Psoas muscle (tissue), 8 donors: ENCODE measurements around the gene PES1. TPM values are rescaled to one million over a fixed set of nuclear protein-coding genes. Genes with fewer than 3 reads are reported as not detected.

ENCODE experiments used
- ATAC-seq, 4 donors: fragments of 200-7000 bp; cut with Tn5 transposase; one replicate each; pipeline ENCODE4 v1.9.1; 2020; ENCODE audit warnings: moderate library complexity in 3 of 4, mild to moderate bottlenecking in 2 of 4
- DNase-seq, 2 donors: peaks; one replicate each; pipeline ENCODE4 v3.0.0-alpha.2; 2020
- H3K27ac ChIP-seq: fragments of 200-600 bp; one replicate; pipeline ENCODE4 v1.8.0; 2022
- H3K27me3 ChIP-seq, 3 donors: fragments of 200-600 bp in 1 of 3; one replicate each; pipeline versions ENCODE4 v1.6.1 to v1.8.0; 2013 to 2022; ENCODE audit warnings: low read length in 2 of 3, mild to moderate bottlenecking in 2 of 3, moderate library complexity in 1 of 3; ENCODE audit not compliant: insufficient read depth in 3 of 3
- H3K36me3 ChIP-seq, 2 donors: fragments of 200-600 bp in 1 of 2; one replicate each; pipeline versions ENCODE4 v1.6.1 to v1.8.0; 2013 to 2022; ENCODE audit warnings: low read depth in 1 of 2, mild to moderate bottlenecking in 1 of 2, moderate library complexity in 1 of 2; ENCODE audit not compliant: insufficient read depth in 1 of 2
- H3K4me1 ChIP-seq: fragments of 200-600 bp; one replicate; pipeline ENCODE4 v1.8.0; 2022
- H3K4me3 ChIP-seq: fragments of 200-600 bp; one replicate; pipeline ENCODE4 v1.8.0; 2022; ENCODE audit warnings: mild to moderate bottlenecking
- H3K9me3 ChIP-seq: fragments of 200-600 bp; one replicate; pipeline ENCODE4 v1.8.0; 2022
- CTCF ChIP-seq: fragments of 200-600 bp; IDR thresholded peaks from one replicate; pipeline ENCODE4 v1.8.0; 2022; ENCODE audit warnings: antibody characterized with exemption
- WGBS, 3 donors: extraction: QIAGEN DNeasy Blood & Tissue Kit; methylation state at CpG; one replicate each; pipeline versions ENCODE4 v1.1.6 to v1.1.7; 2013; 5-methylcytosine and 5-hydroxymethylcytosine counted together
- intact Hi-C, 2 donors: fragments of 100-400 bp; cut with DNase I; formaldehyde crosslinking; loops; one replicate each; pipeline versions ENCODE4 v1.11.0 to v1.14.2; 2022
- polyA plus RNA-seq, 3 donors: library from polyadenylated mRNA; stranded (reverse); fragments of 200-250 nt; gene quantifications; one replicate each; pipeline ENCODE4 v1.2.3, GENCODE V29; 2013
- total RNA-seq, 4 donors: library from RNA; stranded (reverse); fragmentation: NEBNext Ultra II Directional in 2 of 4; extraction: Animal tissue kit (Norgen Biotek cat#: 25700) in 2 of 4; gene quantifications; one replicate each; pipeline versions ENCODE4 v1.2.1 to v1.2.4, GENCODE V29; 2021 to 2023
- donor health status: healthy with polysubstance abuse.
- donor health status: DM: no; HTN: no; CAD: no; lungs with moderate emphysema.
- donor health status: Bipolar disorder and iron deficiency.
- donor health status: healthy.
- donor health status: DM: yes; HTN: yes; CAD: no.
- donor health status: DM: no; HTN: no; CAD: no.
- donor health status: DM: no; HTN: no; CAD: no.
- donor health status: DM: yes; HTN: yes; CAD: no.

PES1 gene
- total and polyA plus RNA-seq, 7 donors: 32.8 to 100 (median 65.9) TPM

- Histone ChIP-seq H3K27me3 (no peaks in the 10 kb centered on the region), H3K9me3 (no peaks in the 10 kb centered on the region), H3K27ac (no peak overlapping the region), H3K4me1 (no peaks in the 10 kb centered on the region), H3K36me3 (peaks cover 17 to 100% of the 10 kb centered on the region in 2 donors), H3K4me3 (no peak overlapping the region)
- no peak for DNase-seq
- WGBS, 3 donors: 58 to 69% (median 65%) methylated on average over 13 of the region's 13 CpGs
- intact Hi-C loops: no loop called here
- no peak for ATAC-seq
- TF ChIP-seq CTCF: no peak
Observed at GRCh38 chr22:30582788-30583545, 8.7 kb downstream of the PES1 start.

- TF ChIP-seq CTCF: no peak
- H3K27me3 ChIP-seq: no peaks in the 10 kb centered on the region
- ATAC-seq (no peak), DNase-seq (no peak)
- no peak overlapping the region for H3K4me3 ChIP-seq
- intact Hi-C loops: no loop called here
- H3K36me3 ChIP-seq: peaks cover 14 to 100% of the 10 kb centered on the region in 2 donors
- no peaks in the 10 kb centered on the region for H3K4me1 ChIP-seq
- H3K9me3 ChIP-seq: no peaks in the 10 kb centered on the region
- no peak overlapping the region for H3K27ac ChIP-seq
- WGBS, 3 donors: 84 to 87% (median 84%) methylated on average over 6 of the region's 6 CpGs
Observed at GRCh38 chr22:30582051-30582450, 9.7 kb downstream of the PES1 start.

- WGBS, 3 donors: 84 to 89% (median 88%) methylated on average over 6 of the region's 6 CpGs
- H3K27ac ChIP-seq: no peak overlapping the region
- TF ChIP-seq CTCF: no peak
- intact Hi-C loops: no loop called here
- no peak overlapping the region for H3K4me3 ChIP-seq
- H3K9me3 ChIP-seq: no peaks in the 10 kb centered on the region
- no peaks in the 10 kb centered on the region for H3K4me1 ChIP-seq
- peaks cover 14 to 100% of the 10 kb centered on the region in 2 donors for H3K36me3 ChIP-seq
- ATAC-seq: no peak
- no peaks in the 10 kb centered on the region for H3K27me3 ChIP-seq
- DNase-seq: no peak
Observed at GRCh38 chr22:30580896-30581295, 10.8 kb downstream of the PES1 start.

GRCh38 chr22:30578481-30578880 is 13.2 kb downstream of the PES1 start:
- Histone ChIP-seq H3K36me3 (peaks cover 5 to 83% of the 10 kb centered on the region in 2 donors), H3K27me3 (no peaks in the 10 kb centered on the region), H3K9me3 (no peaks in the 10 kb centered on the region), H3K4me3 (no peak overlapping the region), H3K4me1 (peaks cover 8% of the 10 kb centered on the region), H3K27ac (no peak overlapping the region)
- intact Hi-C loops: loop anchor here in 1 of 2 donors (10.0 kb wide), 1 partner anchor 64 kb away; no protein-coding TSS in a partner anchor
- 90 to 95% (median 94%) methylated on average over 12 of the region's 12 CpGs for WGBS, 3 donors
- no peak for TF ChIP-seq CTCF
- DNase-seq: peak in 1 of 2 donors; percentile 26
- ATAC-seq: no peak
